DLD1 (cell line): ENCODE data around the gene CYTL1.

Experiments used
- in situ Hi-C: cut with HindIII; loops from 2 replicates; pipeline ENCODE4 v1.10.0; 2017; ENCODE audit warnings: low sequenced_read_pairs

Gene CYTL1

DNA sequence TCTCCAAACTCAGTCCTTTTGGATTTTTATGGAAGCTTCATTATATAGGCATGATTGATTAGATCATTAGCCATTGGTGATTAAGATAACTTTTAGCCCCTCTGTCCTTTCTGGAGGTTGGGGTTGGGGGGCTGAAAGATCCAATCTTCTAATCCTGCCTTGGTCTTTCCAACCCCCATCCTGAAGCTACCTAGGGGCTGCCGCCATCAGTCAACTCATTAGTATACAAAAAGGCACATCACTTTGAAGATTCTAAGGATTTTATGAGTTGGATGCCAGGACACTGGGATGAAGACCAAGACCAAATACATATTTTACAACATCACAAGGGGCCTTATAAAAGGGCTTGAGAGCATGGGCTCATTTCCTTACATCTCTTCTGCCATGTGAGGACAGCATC is 47.5 kb downstream of the CYTL1 start:
- in situ Hi-C loops, result no loop called here

DNA sequence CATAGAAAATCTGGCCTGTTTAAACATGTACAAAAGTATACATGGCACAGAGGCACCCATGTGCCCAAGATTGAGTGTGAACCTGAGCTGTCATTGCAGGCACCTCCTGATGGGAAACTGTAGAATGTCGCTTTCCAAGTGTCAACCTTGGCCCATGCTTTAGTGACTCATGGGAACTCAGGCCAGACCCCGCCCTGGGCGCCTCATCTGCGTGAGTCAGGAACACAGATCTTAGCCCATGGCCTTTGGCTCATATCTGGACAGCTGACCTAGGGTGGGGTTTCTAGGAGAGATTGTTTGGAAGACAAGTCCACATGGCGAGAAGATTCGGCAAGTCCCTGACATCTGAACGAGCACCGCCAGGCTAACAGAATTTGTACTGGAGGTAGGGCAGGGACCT is 50.0 kb downstream of the CYTL1 start:
- in situ Hi-C loops, result no loop called here

DNA sequence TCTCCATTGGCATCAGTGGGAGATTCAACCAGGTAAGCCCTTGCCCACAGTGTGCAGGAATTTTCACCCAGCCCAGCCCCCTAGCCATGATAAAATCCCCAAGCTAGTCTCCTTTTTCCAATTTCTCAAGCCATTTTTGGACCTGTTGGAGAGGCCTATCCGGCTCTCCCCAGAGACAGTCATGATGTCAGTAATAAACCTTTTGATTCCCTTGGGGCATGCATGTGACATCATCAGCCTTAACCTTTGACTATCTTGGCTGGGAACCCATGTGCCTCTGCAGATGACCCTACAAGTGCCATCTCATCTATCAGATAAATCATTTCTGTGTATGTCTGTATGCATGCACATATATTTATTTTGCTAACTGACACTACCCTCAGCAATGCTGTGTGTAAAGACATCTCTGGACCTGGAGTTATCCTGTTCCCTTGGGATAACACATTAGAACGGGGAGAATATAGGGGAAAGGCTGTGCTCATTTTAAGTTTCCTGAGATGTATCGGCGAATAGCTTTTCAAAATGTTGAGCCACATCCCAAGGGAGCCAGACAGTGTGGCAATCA is 51.0 kb downstream of the CYTL1 start:
- in situ Hi-C loops, result no loop called here
